Vagina (tissue), 2 donors: ENCODE data around the gene SLAMF9. TPM values are rescaled to one million over a fixed set of nuclear protein-coding genes. Genes with fewer than 3 reads are reported as not detected.

Experiments
- DNase-seq, 2 donors: peaks; one replicate each; pipeline ENCODE4 v3.0.0-alpha.2; 2017; ENCODE audit errors: extremely low spot score in 2 of 2
- H3K27ac ChIP-seq: fragments of 200-600 bp; sonication (generic); one replicate; pipeline ENCODE4 v1.5.1; 2019
- H3K27me3 ChIP-seq: fragments of 200-600 bp; sonication (generic); one replicate; pipeline ENCODE4 v1.5.1; 2019
- H3K36me3 ChIP-seq, 2 donors: fragments of 200-600 bp; sonication (generic); one replicate each; pipeline ENCODE4 v1.5.1; 2017 to 2019
- H3K4me1 ChIP-seq: fragments of 200-600 bp; sonication (generic); one replicate; pipeline ENCODE4 v1.5.1; 2019
- H3K4me3 ChIP-seq, 2 donors: fragments of 200-600 bp; sonication (generic); 1 replicate in 1 of 2; 2 replicates in 1 of 2; pipeline ENCODE4 v1.5.1; 2016 to 2019
- H3K9me3 ChIP-seq: fragments of 200-600 bp; sonication (generic); one replicate; pipeline ENCODE4 v1.5.1; 2019
- CTCF ChIP-seq, 3 experiments: fragments of 450-650 bp in 2 of 3; fragments of 200-600 bp in 1 of 3; sonication (generic) in 1 of 3; IDR thresholded peaks; one replicate each; pipeline ENCODE4 v1.5.1; 2017 to 2019; ENCODE audit warnings: antibody characterized with exemption in 3 of 3, mild to moderate bottlenecking in 2 of 3, moderate library complexity in 2 of 3
- POLR2A ChIP-seq, 2 donors: fragments of 450-650 bp; IDR thresholded peaks; one replicate each; pipeline ENCODE4 v1.6.1; 2017; ENCODE audit warnings: antibody characterized with exemption in 2 of 2, mild to moderate bottlenecking in 2 of 2, moderate library complexity in 2 of 2
- POLR2AphosphoS5 ChIP-seq, 2 donors: sonication (generic); formaldehyde crosslinking; IDR thresholded peaks; one replicate each; pipeline ENCODE4 v1.9.0; 2017; ENCODE audit warnings: antibody characterized with exemption in 2 of 2, mild to moderate bottlenecking in 2 of 2, low read depth in 1 of 2; ENCODE audit not compliant: insufficient read depth in 1 of 2
- intact Hi-C: fragments of 100-400 bp; cut with DNase I; formaldehyde crosslinking; loops from one replicate; pipeline ENCODE4 v1.15.1; 2023
- total RNA-seq: library from RNA; depleted of rRNA; stranded (reverse); fragments of >200 nt; gene quantifications from one replicate; pipeline ENCODE4 v1.2.3, GENCODE V29; 2016

SLAMF9 gene
- not detected for total RNA-seq

- DNase-seq: no peak
Observed at GRCh38 chr1:159953536-159954515, at the start of gene SLAMF9. TSS of gene SLAMF9 (minus strand) at chr1:159954237. CDS start at chr1:159954137, 100 bp downstream.

GRCh38 chr1:160001440-160001839 lies 47.4 kb upstream of the SLAMF9 start:
- no peak for DNase-seq
- H3K4me1 ChIP-seq: no peaks in the 10 kb centered on the region
- no peaks in the 10 kb centered on the region for H3K36me3 ChIP-seq
- TF ChIP-seq CTCF (IDR thresholded peaks at IDR 0.05) (no peak), POLR2AphosphoS5 (IDR thresholded peaks at IDR 0.05; ENCODE audit: insufficient read depth in 1 of 2, low read depth in 1 of 2) (no peak), POLR2A (IDR thresholded peaks at IDR 0.05) (no peak)
- H3K27me3 ChIP-seq: no peaks in the 10 kb centered on the region
- no peak overlapping the region for H3K4me3 ChIP-seq
- H3K9me3 ChIP-seq: no peaks in the 10 kb centered on the region
- intact Hi-C loops: no loop called here
- no peak overlapping the region for H3K27ac ChIP-seq

More at GRCh38 chr1:159953536-159954515, at the start of gene SLAMF9:
- H3K4me3 ChIP-seq: no peak within 1 kb of the TSS
- H3K27me3 ChIP-seq: no peaks in the 10 kb centered on the region
- intact Hi-C loops: no loop called here
- H3K36me3 ChIP-seq: no peaks in the 10 kb centered on the region
- no peak within 1 kb of the TSS for H3K27ac ChIP-seq
- no peaks in the 10 kb centered on the region for H3K9me3 ChIP-seq
- H3K4me1 ChIP-seq: no peaks in the 10 kb centered on the region
- TF ChIP-seq CTCF (IDR thresholded peaks at IDR 0.05) (no peak), POLR2AphosphoS5 (IDR thresholded peaks at IDR 0.05; ENCODE audit: insufficient read depth in 1 of 2, low read depth in 1 of 2) (no peak), POLR2A (IDR thresholded peaks at IDR 0.05) (no peak)

GRCh38 chr1:159999204-159999603 lies 45.2 kb upstream of the SLAMF9 start:
- TF ChIP-seq POLR2A (IDR thresholded peaks at IDR 0.05): no peak
- TF ChIP-seq CTCF (IDR thresholded peaks at IDR 0.05): no peak
- no peak for TF ChIP-seq POLR2AphosphoS5 (IDR thresholded peaks at IDR 0.05; ENCODE audit: insufficient read depth in 1 of 2, low read depth in 1 of 2)

DNA sequence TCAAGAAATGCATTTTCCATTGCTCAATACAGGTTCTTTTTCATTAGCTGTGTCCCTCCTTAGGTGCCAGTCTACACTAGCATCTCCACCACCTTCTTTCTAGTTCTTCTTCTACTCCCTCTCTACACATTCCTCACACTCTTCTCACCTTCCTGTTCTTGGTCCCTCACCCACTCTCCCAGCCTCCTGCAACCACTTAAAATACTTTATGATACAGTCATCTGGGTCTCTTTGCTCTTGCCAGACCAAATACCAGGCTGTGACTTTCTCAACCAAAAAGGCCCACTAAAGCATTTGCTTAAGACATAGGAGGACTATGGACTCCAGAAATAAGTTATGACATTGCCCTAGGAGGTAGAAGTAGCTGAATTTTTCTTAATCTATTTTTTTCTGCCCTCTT lies 42.6 kb upstream of the SLAMF9 start:
- no peaks in the 10 kb centered on the region for H3K4me1 ChIP-seq
- DNase-seq: no peak
- no peaks in the 10 kb centered on the region for H3K9me3 ChIP-seq
- intact Hi-C loops: no loop called here
- H3K27me3 ChIP-seq: no peaks in the 10 kb centered on the region
- H3K4me3 ChIP-seq: no peak overlapping the region
- no peak overlapping the region for H3K27ac ChIP-seq
- H3K36me3 ChIP-seq: no peaks in the 10 kb centered on the region
- TF ChIP-seq POLR2AphosphoS5 (IDR thresholded peaks at IDR 0.05; ENCODE audit: insufficient read depth in 1 of 2, low read depth in 1 of 2): no peak
- no peak for TF ChIP-seq POLR2A (IDR thresholded peaks at IDR 0.05)
- TF ChIP-seq CTCF (IDR thresholded peaks at IDR 0.05): no peak

More at GRCh38 chr1:159999204-159999603, 45.2 kb upstream of the SLAMF9 start:
- no peak overlapping the region for H3K27ac ChIP-seq
- no peak overlapping the region for H3K4me3 ChIP-seq
- no peaks in the 10 kb centered on the region for H3K4me1 ChIP-seq
- H3K9me3 ChIP-seq: no peaks in the 10 kb centered on the region
- no peaks in the 10 kb centered on the region for H3K36me3 ChIP-seq
- intact Hi-C loops: no loop called here
- DNase-seq: no peak
- no peaks in the 10 kb centered on the region for H3K27me3 ChIP-seq

GRCh38 chr1:159994896-159995295 lies 40.9 kb upstream of the SLAMF9 start:
- Histone ChIP-seq H3K36me3 (no peaks in the 10 kb centered on the region), H3K27ac (no peak overlapping the region)
- no peak for TF ChIP-seq CTCF (IDR thresholded peaks at IDR 0.05)
- TF ChIP-seq POLR2A (IDR thresholded peaks at IDR 0.05): no peak
- TF ChIP-seq POLR2AphosphoS5 (IDR thresholded peaks at IDR 0.05; ENCODE audit: insufficient read depth in 1 of 2, low read depth in 1 of 2): no peak

More at GRCh38 chr1:159994896-159995295, 40.9 kb upstream of the SLAMF9 start:
- intact Hi-C loops: no loop called here
- Histone ChIP-seq H3K4me1 (no peaks in the 10 kb centered on the region), H3K9me3 (no peaks in the 10 kb centered on the region), H3K4me3 (no peak overlapping the region), H3K27me3 (no peaks in the 10 kb centered on the region)
- no peak for DNase-seq
